ENCODE results near the gene TAS2R8.

The TAS2R8 gene

DNA sequence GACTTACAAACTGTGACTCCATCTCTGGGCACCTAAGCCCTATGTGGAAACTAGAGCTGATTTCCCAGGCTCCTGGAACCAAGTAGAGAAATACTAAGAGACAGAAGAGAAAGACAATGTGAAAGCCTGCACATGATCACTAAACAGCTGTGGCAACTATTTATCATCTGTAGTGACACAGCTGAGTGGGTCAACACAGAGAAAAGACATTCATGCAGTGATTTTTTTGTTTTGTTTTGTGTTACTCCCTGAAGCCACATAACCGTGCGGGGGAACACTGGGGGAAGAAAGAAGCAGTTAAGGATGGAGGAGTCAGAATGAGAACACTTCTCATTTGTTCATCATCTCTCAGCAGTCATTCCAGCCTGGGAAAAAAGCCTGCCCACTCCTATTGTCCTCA, 40.7 kb upstream of the TAS2R8 start:
- Histone ChIP-seq H3K4me3 (ENCODE audit: low read depth, low read length) (no peak overlapping the region), H3K36me3 (no peaks in the 10 kb centered on the region; the same call in none of the 2 replicates), H3K27me3 (ENCODE audit: insufficient read depth, low read depth, severe bottlenecking) (no peaks in the 10 kb centered on the region), H3K9me3 (ENCODE audit: severe bottlenecking) (no peaks in the 10 kb centered on the region), H3K27ac (no peak overlapping the region)
- no peak for TF ChIP-seq CTCF (IDR thresholded peaks at IDR 0.05; ENCODE audit: low read depth, low read length)
- DNase-seq, result no peak

DNA sequence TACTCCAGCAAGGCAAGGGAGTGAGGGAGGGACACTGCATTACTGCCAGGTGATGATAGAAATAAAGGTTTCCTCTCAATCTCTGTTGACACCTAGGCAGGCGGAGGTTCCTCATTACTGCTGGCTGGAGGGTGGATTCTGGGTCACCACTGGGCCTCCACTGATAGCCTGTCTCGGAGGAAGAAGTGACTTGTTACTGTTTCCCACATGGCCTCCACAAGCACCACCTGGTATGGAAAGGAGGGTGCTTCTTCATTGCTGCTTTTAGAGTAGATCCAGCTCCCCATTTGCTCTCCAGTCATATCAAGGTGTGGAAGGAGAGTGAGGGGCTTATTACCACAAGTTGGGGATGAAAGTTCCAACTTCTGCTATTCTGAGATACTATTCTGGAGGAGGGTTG, 35.8 kb upstream of the TAS2R8 start:
- no peaks in the 10 kb centered on the region for H3K9me3 ChIP-seq (ENCODE audit: severe bottlenecking)
- DNase-seq, result no peak
- no peaks in the 10 kb centered on the region for H3K27me3 ChIP-seq (ENCODE audit: insufficient read depth, low read depth, severe bottlenecking)
- TF ChIP-seq CTCF (IDR thresholded peaks at IDR 0.05; ENCODE audit: low read depth, low read length), result no peak
- H3K36me3 ChIP-seq, result no peaks in the 10 kb centered on the region; the same call in none of the 2 replicates
- no peak overlapping the region for H3K4me3 ChIP-seq (ENCODE audit: low read depth, low read length)
- H3K27ac ChIP-seq, result no peak overlapping the region

DNA sequence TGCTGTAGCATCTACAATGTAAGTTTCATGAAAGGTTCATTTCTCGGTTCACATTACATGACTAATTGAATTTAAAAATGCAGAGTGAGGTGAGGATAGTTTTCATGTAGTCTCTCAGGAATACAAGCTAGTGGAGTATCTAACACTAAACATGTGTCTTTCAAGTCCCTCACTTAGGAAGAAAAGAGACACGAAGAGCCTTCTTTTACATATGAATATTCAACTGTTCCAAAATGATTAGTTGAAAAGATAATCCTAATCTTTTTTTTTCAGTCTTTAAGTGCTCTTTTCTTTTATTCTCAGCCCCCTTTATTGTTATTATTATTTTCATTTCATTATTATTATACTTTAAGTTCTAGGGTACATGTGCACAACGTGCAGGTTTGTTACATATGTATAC, 31.4 kb upstream of the TAS2R8 start:
- no peak for TF ChIP-seq CTCF (IDR thresholded peaks at IDR 0.05; ENCODE audit: low read depth, low read length)
- Histone ChIP-seq H3K27ac (no peak overlapping the region), H3K27me3 (ENCODE audit: insufficient read depth, low read depth, severe bottlenecking) (no peaks in the 10 kb centered on the region), H3K4me3 (ENCODE audit: low read depth, low read length) (no peak overlapping the region), H3K36me3 (no peaks in the 10 kb centered on the region; the same call in 1 of the 2 replicates), H3K9me3 (ENCODE audit: severe bottlenecking) (no peaks in the 10 kb centered on the region)
- no peak for DNase-seq

DNA sequence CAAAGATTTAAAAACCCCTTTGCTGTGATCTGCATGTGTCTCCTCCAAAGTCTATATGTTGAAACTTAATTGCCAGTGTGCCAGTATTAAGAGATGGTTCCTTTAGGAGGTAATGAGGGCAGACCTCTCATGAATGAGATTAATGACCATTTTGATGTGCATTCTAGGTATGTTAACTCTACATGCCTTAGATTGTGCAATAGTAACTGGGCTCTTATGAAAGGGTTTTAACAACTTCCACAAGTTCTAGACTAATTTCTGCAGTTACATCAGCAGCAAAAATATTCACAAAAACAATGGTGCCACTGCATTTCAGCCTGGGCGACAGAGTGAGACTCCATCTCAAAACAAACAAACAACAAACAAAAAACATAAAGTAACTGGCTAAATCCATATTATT, 22.9 kb upstream of the TAS2R8 start:
- TF ChIP-seq CTCF (IDR thresholded peaks at IDR 0.05; ENCODE audit: low read depth, low read length), result no peak
- no peak overlapping the region for H3K4me3 ChIP-seq (ENCODE audit: low read depth, low read length)
- no peaks in the 10 kb centered on the region for H3K27me3 ChIP-seq (ENCODE audit: insufficient read depth, low read depth, severe bottlenecking)
- DNase-seq, result no peak
- no peaks in the 10 kb centered on the region for H3K36me3 ChIP-seq
- H3K27ac ChIP-seq, result no peak overlapping the region
- no peaks in the 10 kb centered on the region for H3K9me3 ChIP-seq (ENCODE audit: severe bottlenecking)

DNA sequence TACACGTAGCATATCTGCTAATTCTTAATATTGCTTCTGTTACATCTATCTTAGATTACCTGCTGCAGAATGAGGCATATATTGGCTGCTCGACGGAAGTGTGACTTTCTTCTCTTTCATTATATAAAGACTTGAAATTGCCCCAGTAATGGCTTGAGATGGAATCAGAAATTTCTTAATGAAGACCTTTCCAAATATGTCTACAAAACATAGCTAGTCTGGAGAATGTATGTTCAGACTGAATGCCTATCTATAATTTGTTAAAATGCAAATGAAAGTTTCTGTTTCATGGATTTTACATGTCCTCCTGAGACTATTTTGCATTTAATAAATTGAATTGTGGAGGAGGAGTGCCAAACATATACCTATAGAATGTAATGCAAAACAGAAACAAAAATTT, 19.2 kb upstream of the TAS2R8 start, which contains the start of gene TAS2R10:
Gene TAS2R10 (minus strand): TSS at position 101 of the 400 bp plus-strand sequence. CDS start 89 bp downstream, at position 12.
- DNase-seq, result no peak
- Histone ChIP-seq H3K4me3 (ENCODE audit: low read depth, low read length) (no peak within 1 kb of the TSS), H3K9me3 (ENCODE audit: severe bottlenecking) (no peaks in the 10 kb centered on the region), H3K27me3 (ENCODE audit: insufficient read depth, low read depth, severe bottlenecking) (no peaks in the 10 kb centered on the region), H3K36me3 (no peaks in the 10 kb centered on the region), H3K27ac (no peak within 1 kb of the TSS)
- no peak for TF ChIP-seq CTCF (IDR thresholded peaks at IDR 0.05; ENCODE audit: low read depth, low read length)

- no peak for TF ChIP-seq CTCF (IDR thresholded peaks at IDR 0.05; ENCODE audit: low read depth, low read length)
- H3K27me3 ChIP-seq (ENCODE audit: insufficient read depth, low read depth, severe bottlenecking), result no peaks in the 10 kb centered on the region
- H3K36me3 ChIP-seq, result no peaks in the 10 kb centered on the region
- H3K27ac ChIP-seq, result no peak overlapping the region
- no peaks in the 10 kb centered on the region for H3K9me3 ChIP-seq (ENCODE audit: severe bottlenecking)
- DNase-seq, result no peak
- H3K4me3 ChIP-seq (ENCODE audit: low read depth, low read length), result no peak overlapping the region
Measured at GRCh38 chr12:10824957-10825356, 17.9 kb upstream of the TAS2R8 start.
